Adrenal gland (tissue), 5 donors: Measurements from ENCODE around the gene KCNK10.

Experiments used
- POLR2A ChIP-seq, 2 donors: fragments of 450-650 bp; IDR thresholded peaks; one replicate each; pipeline ENCODE4 v1.6.1; 2017; ENCODE audit warnings: antibody characterized with exemption in 2 of 2, mild to moderate bottlenecking in 2 of 2, moderate library complexity in 1 of 2
- TF ChIP-seq, protein P1 (sequence below), 6 experiments: fragments of 450-650 bp in 4 of 6; fragments of 200-600 bp in 2 of 6; sonication (generic) in 1 of 6; IDR thresholded peaks; 1 replicate in 5 of 6; 2 replicates in 1 of 6; pipeline versions ENCODE4 v1.5.1 to v1.8.0; 2016 to 2021; ENCODE audit warnings: antibody characterized with exemption in 6 of 6, mild to moderate bottlenecking in 2 of 6, moderate library complexity in 1 of 6
- donor health status: DM: no; HTN: no; CAD: no.

DNA sequence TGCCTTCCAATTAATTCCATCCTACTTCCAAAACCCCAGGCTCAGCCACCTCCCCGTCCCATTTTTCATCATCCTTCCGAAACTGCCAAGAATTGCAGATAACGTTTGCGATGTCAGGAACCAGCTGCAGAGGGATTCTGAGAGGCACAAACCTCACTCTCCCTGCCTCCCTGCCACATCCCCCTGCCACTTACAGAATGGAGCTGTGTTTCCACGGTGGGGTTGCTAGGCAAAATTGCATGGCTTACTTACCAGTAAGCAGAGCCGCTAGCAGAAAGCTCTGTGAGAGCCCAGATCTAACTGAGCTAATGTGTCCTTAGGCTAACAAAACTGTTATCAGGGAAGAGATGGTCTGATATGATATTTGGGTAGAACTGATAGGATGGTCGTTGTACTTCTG lies 127.4 kb downstream of the KCNK10 start:
- TF ChIP-seq, protein P1, sequence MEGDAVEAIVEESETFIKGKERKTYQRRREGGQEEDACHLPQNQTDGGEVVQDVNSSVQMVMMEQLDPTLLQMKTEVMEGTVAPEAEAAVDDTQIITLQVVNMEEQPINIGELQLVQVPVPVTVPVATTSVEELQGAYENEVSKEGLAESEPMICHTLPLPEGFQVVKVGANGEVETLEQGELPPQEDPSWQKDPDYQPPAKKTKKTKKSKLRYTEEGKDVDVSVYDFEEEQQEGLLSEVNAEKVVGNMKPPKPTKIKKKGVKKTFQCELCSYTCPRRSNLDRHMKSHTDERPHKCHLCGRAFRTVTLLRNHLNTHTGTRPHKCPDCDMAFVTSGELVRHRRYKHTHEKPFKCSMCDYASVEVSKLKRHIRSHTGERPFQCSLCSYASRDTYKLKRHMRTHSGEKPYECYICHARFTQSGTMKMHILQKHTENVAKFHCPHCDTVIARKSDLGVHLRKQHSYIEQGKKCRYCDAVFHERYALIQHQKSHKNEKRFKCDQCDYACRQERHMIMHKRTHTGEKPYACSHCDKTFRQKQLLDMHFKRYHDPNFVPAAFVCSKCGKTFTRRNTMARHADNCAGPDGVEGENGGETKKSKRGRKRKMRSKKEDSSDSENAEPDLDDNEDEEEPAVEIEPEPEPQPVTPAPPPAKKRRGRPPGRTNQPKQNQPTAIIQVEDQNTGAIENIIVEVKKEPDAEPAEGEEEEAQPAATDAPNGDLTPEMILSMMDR (IDR thresholded peaks at IDR 0.05) = no peak
- no peak for TF ChIP-seq POLR2A (IDR thresholded peaks at IDR 0.05)
